Left renal cortex interstitium (tissue), 4 donors: ENCODE data around the gene OBSL1. TPM values are rescaled to one million over a fixed set of nuclear protein-coding genes. Genes with fewer than 3 reads are reported as not detected.

Experiments used
- DNase-seq, 4 donors: peaks; one replicate each; pipeline ENCODE4 v3.0.0-alpha.2; 2013; ENCODE audit warnings: low read depth in 4 of 4, low spot score in 2 of 4, missing footprints in 1 of 4
- polyA plus RNA-seq, 4 donors: library from polyadenylated mRNA; unstranded; fragments of 120-200 nt; gene quantifications; one replicate each; pipeline ENCODE4 v1.2.1, GENCODE V29; 2013; ENCODE audit not compliant: insufficient read length in 4 of 4

OBSL1 gene
- polyA plus RNA-seq, 4 donors, result 127 to 208 (median 175) TPM

DNA sequence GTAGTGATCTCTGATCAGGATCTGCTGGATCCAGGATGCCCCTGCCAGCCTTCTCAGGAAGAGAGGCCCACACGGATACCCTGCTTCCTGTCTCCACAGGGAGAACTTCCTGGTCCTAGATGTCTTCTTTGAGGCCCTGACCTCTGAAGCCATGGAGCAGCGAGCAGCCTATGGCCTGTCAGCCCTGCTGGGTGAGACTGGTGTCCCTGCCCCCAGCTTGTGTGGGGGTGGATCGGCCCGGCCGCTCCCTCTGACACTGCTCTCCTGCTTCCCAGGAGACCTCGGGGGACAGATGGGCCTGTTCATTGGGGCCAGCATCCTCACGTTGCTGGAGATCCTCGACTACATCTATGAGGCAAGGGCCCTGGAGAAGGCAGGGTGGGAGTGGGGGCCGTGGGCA, 34.4 kb downstream of the OBSL1 start:
- no peak for DNase-seq

DNA sequence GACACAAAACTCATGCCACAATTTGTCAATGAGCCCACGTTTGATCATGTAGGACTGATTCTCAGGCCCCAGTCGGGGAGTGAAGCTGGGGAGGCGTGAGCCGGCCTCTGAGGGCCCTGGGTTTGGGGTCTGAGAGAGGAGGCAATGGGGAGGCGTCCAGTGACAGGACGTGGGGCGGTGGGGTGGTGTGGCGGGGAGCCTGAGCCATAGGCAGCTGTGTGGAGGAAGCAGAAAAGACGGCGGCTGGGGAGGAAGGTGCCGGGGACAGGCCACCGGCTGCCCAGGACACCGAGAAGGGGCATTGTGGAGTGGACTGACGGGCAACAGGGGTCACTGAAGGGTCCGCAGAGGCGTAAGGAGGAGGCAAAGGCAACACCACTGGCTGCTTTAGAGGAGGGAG, 34.9 kb downstream of the OBSL1 start:
- DNase-seq, result no peak

DNA sequence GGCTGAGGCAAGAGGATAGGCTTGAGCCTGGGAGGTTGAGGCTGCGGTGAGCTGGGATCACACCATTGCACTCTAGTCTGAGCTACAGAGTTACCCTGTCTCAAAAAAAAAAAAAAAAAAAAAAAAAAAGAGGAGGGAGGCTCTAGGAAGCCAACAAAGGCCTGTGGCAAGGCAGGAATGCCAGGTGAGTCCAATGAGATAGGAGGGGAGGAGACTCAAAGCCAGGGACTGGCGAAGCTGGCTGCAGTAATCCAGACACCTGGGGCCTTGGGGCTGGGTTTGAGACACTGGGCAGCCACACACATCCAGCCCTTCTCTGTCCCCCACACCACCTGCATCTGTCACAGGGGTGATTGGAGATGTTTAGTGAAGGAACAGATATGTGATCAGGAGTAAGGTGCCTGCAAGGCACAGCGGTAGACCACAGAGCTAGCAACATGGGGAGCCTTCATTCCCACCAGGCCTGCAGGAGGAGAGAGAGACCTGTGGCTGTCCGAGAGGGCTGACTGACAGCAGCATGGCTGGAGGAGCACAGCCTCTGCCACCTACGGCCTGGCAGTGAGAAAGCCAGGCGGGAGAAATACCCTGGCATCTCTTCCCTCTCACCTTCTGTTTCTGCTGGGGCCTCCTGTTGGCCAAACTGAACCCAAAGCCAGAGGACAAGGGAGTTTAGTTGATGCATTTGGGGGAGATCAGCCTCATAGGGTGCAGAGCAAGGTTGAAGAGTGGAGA, 37.2 kb downstream of the OBSL1 start:
- no peak for DNase-seq

DNA sequence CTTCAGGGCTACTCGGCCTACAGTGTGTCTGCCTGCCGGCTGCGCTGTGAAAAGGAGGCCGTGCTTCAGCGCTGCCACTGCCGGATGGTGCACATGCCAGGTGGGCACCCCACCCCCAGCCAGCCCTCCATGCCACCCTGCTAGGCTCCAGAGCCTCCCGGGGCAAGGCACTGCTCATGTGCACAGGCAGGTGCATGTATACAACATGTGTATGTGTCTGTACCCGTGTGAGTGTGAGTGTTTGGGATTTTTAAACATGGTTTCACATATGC, 39.0 kb downstream of the OBSL1 start:
- no peak for DNase-seq

DNA sequence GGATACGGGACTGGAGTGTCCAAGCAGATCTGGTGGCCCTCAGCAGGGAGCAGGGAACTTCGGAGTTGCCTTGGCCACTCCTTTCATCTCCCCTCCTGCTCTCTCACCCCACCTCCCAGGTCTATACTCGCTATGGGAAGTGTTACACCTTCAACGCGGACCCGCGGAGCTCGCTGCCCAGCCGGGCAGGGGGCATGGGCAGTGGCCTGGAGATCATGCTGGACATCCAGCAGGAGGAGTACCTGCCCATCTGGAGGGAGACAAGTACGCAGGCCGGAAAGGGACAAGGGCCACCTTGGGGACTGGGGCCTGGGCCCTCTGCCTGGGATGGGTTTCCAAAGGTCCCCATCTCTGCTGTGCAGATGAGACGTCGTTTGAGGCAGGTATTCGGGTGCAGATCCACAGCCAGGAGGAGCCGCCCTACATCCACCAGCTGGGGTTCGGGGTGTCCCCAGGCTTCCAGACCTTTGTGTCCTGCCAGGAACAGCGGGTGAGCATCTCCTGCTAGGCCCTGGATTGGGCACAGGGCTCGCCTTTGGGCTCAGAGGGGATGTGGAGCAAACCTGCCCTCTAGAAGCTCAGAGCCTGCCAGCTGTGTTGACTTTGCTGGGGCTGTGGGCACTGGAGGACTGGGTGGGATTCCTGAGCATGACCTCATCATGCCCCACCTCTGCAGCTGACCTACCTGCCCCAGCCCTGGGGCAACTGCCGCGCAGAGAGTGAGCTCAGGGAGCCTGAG, 39.5 kb downstream of the OBSL1 start:
- DNase-seq, result no peak

DNA sequence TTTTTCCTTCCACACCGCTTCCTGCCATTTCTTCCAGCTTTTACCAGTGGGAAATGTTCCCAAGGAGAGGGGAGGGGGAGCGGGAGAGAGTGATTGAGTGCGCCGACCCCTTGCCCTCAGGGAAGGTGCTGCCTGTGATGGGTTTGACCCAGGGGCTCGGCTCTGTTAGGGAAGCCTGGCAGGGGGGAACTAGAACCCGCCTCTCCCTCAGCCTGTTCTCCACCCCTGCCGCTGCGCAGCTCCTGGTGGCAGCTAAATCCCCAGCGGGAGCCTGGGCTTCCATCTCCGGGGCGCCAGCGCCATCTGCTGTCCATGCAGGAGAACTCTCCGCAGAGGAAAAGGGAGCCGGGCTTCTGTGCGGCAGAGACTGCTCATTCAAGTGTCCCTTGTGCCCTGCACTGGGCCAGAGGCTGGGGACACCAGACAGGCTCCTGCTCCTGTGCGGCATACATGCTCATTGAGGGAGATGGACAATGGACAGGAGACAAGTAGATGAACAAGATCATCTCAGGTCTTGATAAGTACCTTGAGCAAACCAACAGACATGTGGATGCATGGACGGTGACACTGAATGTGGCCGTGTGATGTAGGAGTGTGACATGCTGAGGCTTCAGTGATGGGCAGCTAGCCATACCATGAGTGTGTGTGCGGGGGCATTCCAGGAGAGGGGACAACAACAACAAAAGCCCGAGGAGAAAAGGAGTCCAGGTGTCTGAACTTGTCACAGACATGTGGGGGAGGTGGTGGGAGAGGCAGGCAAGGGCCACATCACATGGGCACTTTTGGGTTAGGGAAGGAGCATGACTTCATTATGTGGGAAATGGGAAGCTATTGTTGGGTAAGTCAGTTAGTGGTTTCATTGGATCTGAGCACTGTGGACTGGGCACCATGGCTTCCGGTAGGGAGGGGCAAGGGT, 41.0 kb downstream of the OBSL1 start:
- DNase-seq, result peak in 1 of 4 donors; percentile 73

DNA sequence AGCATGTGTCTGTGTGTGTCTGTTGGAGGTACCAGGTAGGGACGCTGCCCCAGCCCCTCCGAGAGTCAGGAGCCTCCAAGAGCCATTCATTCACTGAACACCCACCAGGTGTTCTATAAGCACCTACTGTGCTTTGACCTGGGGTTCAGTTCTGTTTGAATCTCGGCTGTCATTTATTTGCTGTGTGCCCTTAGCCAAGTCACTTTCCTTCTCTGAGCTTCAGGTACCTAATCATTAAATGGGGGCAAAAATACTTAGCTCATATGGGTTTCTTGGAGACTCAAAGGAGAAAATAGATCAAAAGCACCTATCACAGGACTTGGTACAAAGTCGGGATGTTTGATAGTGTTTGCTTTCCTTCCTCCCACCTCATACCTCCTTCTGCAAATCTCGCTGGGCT, 43.9 kb downstream of the OBSL1 start:
- no peak for DNase-seq

DNA sequence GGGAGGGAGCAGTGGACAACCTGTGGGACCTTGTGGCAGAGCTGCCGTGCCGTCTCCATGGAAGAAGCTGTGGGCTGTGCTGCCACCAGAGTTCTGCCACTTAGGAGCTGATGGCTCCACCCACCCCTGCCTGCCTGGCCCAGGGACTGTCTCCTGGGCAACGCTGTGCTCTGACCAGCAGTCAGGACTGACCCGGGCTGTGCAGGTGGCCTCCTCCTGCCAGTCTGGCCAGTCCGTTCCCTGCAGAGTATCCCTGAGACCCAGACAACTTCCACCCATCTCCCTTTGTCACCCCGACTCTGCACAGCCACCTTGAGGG, 44.3 kb downstream of the OBSL1 start:
- DNase-seq, result no peak

DNA sequence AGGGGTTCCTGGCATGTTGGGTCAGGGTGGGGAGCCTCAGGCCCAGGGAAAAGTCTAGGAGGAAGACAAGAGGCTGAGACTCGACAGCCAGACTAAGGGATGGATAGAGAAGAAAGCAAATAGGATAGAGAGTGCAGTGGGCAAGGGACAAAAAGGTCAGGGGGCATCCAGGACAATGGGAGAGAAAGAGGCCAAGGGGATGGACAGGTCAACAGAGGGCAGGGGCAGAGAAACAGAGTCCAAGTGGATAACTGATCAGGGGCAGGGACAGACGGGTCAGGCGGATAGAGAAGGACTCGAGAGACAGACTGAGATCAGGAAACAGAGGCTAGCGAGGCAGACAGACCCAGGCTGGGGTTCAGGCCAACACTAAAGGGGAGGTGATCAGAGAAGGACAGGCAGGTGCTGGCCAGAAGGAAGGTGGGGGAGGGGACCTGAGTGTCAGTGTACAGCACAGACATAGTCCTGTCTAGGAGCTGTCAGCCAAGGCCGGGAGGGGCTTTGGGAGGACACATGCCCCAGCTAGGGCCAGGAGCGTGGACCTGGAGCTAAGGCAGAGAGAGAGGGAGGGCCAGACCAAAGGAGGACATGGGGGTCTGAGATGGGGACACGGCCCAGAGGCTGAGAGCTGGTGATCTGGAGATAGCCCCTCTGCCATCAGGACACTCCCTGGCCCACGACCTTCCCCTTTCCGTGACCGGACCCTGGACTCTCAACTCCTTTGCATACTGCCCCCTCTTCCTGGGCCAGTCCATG, 44.8 kb downstream of the OBSL1 start:
- no peak for DNase-seq

DNA sequence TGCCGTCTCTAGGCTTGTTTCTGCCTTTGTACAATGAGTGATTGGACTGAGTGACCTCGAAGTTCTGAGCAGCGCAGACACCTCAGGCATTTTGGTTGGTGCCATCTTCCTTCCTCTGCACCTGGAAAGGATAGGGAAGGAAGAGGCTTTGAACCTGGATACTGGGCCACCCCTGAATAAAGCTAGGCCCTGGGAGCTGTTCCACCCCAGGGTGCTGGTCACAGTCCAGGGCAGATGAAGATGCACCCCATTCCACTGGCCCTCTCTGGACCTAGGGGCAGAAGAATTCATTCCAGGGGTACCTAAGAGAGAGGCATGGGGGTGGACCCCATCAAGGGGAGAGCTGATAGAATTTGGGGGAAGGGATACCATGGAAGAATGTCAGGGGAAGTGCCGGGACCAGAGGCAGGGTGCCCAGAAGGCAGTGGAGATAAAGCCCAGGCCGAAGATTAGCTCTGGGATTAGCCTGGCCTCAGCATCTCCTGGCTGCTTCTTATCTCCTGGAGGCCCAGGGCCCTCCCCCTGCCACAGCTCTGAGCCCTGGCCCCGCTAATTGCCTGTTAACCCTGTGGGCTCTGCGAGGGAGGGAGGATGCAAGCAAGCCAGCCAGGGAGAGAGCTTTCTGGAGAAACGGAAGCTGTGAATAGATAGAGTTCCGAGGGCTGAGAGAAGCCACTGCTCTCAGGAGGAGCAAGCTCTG, 45.7 kb downstream of the OBSL1 start:
- no peak for DNase-seq

DNA sequence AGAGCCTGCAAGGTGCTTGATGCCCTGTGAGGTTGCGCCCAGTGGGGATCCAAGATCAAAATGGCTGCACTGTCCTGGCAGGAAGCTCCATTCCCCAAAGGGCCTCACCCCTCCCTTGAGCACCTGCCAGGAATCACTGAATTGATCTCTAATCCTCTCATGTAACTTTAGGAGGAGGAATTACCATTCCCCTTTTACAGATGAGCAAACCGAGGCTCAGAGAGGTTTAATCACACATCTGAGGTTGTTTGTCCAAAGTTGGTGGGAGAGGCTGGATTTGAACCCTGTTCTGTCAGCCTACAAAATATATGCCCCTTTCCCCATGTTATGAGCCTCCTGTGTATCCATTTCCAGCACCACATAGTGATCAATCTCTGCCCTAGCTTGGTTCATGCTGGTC, 46.5 kb downstream of the OBSL1 start:
- DNase-seq, result no peak

DNA sequence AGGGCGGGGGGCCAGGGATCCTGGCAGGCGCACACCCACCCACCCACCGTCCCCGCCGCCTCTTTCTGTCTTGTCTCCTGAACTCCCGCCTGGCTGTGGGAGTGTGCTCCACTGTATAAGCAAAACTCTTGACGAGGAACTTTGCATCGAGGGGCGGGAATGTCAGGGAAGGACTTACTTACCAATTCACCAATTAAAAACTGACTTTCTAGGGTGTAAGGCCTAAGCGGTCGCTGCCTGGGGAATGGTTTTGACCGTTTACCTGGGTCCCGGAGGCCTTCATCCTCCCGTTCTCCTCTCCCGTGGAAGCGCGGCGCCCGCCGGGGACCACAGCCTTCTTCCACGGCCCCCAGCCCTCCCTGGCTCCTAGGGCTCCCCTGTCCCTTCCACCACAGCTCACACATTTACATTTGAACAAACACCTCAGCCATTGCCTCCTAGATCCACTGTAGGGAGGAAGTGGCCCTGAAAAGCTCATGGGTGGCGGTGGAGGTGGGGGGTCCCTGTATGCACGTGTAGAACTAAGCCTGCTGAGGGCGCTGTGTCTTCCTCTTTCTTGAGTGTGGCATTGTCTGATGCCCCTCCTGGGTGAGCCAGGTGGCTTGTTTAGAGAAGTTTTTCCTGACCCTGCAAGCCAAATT, 48.2 kb downstream of the OBSL1 start:
- DNase-seq, result no peak

DNA sequence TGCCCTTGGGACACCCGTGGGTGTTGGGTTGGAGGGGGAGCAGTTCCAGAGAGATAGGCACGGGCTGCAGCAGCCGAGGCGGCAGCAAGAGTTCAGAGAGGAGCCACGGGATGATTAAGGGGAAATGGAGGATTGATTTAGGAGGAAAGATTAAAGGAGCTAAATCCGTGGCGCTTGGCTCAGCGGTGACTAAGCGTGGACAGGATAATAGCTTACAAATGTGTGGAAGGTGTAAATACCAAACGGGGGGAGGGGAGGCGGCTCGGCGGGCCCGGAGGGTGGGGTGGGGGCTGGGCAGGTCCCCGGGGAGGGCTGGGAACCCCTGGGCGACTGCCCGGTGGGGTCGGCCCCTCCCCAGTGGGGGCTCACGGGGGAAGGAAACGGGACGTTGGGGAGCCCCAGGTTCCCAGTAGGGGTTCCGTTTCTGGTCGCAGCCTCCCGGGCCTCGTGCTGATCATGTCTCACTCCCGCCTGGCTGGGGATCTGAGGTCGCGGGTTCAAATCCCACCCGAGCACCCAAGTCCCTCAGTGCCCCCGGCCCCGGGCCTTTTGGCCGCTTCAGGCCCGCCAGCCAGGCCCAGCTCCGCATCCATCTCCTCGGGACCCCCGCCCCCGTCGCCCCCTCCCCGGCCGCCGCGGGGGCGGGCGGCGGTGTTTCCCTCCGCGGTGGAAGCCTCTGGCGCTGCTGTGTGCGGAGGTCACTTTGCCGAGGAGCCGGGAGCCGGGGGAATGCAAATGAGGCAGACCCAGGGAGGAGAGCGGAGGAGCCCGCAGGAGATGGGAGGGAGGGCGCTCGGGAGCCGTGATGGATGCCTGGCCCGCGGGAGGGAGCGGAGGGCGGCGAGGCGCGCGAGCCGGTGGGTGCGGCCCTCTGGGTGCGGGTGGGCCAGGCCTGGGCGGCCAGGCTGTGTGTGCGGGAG, 49.0 kb downstream of the OBSL1 start:
- DNase-seq, result no peak

DNA sequence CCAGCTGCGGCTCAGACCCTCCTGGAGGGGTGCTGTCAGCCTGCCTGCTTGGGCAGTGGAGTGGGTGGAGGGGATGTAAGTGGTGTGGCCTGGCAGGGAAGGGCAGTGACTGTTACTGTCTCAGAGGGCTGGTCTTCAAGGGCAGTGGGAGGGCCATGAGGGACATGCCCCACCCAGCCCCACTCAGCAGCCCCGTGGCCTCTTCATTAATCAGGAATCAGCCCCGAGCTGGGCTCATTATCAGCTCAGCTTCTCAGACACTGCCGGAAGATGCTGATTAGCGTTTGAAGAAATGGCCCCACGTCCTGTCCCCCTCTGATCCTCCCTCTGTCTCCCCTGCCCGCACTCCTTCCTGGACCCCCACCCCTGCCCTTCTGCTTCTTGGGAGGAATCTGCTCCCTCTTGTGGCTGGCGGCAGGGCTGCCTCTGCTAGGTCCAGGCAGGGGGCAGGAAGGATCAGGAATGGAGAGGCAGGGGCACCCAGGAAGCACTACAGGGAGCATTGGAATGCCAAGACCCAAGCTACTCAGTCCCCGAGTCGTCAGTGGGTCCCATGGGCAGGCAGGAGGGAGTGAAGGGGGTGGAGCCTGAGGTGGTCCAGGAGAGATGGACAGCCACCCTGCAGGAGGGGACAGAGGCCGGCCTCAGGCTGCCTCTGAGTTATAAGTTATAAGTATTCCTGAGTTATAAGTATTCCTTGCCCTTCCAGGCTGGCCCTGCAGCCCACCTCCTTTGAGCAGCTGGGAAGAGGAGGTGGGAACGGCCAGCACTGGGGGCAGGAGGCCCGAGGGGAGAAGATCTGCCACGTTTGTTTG, 50.1 kb downstream of the OBSL1 start:
- DNase-seq, result no peak

DNA sequence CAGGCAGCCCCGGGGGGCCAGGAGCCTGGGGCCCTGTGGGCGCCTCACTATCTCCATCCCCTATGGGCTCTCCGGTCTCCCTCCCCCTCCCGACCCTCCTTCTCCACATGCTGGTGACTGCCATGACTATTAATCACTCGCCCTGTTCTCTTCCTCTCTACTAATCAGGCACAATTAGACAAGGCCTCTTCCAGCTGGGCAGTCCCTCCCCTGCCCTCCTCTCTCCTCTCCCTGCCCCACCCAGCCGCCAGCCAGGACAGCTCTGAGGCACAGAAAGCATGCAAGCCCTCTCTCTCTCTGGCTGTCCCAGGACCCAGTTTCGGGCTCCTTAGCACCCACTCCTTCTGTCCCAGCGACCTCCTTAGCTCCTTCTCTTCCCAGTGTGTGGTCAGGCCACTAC, 51.3 kb downstream of the OBSL1 start:
- no peak for DNase-seq

DNA sequence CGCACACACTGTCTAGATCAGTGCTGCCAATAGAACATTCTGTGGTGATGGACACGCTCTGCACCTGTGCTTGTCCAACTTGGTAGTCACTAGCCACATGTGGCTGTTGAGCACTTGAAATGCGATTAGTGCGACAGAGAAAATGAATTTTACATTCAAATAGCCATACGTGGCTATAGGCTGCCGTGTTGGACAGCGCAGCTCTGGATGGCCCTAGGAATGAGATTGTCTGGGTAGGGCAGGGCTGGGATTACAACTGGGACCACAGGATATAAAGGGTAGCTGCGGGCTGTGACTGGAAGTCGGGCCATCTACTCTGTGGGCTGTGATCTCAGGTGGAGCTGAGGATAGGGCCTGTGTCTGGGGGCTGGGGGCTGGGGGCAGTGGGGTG, 51.8 kb downstream of the OBSL1 start:
- no peak for DNase-seq

DNA sequence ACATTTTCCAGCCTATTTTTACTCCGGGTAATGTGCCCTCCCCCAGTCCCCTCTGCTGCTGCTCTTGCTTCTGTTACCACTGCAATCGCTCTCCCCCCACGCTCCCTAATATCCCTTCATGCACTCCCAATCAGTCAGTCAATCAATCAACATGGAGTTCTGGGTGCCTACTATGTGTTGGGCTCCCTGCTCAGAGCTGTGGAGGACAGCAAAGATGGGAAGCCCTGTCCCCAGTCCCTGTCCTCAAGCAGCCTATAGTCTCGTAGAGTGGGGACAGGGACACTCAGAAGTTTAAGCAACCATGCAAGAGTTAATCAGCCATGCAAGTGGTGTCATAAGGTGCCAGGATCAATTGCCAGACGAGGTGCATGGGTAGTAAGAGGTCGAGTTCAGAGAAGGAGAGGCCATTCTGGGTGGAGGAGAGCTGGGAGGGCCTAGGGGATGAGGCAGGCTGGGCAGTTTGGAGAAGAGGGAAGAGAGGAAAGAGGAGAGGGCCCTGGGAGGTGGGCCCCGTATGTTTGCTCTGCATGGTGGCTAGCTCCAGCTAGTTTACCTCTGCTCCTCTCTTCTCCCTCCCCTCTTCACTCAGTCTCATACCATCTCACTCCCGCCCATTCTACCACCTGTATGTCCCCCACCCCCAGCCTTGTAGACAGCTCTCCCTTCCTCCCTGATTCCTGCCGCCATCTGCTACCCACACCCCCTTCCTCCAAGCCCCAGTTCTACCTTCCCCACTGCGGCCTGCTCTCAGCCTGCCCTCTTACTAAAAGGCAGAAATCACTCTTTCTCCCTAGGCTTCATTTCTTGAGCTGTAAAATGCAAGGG, 53.2 kb downstream of the OBSL1 start:
- DNase-seq, result no peak
